HG02981 (cell line): ENCODE results near the gene MSI2.

Source experiments
- ATAC-seq: cut with Tn5 transposase; IDR thresholded peaks from one replicate; pipeline ENCODE4 v1.9.1; 2021; ENCODE audit warnings: mild to moderate bottlenecking, moderate library complexity; ENCODE audit not compliant: unreplicated experiment

MSI2 gene

GRCh38 chr17:57514614-57515013 is 258.3 kb downstream of the MSI2 start:
- no peak for ATAC-seq

GRCh38 chr17:57515662-57516211 is 259.4 kb downstream of the MSI2 start:
- ATAC-seq = no peak

GRCh38 chr17:57516290-57517230 is 260.2 kb downstream of the MSI2 start:
- no peak for ATAC-seq

- no peak for ATAC-seq
Observed at GRCh38 chr17:57517273-57517631, 260.9 kb downstream of the MSI2 start.

- no peak for ATAC-seq
Observed at GRCh38 chr17:57517632-57518456, 261.5 kb downstream of the MSI2 start.

- ATAC-seq = no peak
Observed at GRCh38 chr17:57518587-57519581, 262.6 kb downstream of the MSI2 start.

GRCh38 chr17:57519800-57520199 is 263.5 kb downstream of the MSI2 start:
- ATAC-seq = no peak

- ATAC-seq = no peak
Observed at GRCh38 chr17:57521606-57522005, 265.3 kb downstream of the MSI2 start.

- no peak for ATAC-seq
Observed at GRCh38 chr17:57522042-57523005, 266.0 kb downstream of the MSI2 start.

- ATAC-seq = no peak
Observed at GRCh38 chr17:57523926-57524632, 267.8 kb downstream of the MSI2 start.

- ATAC-seq = no peak
Observed at GRCh38 chr17:57524839-57525568, 268.7 kb downstream of the MSI2 start.

- ATAC-seq = no peak
Observed at GRCh38 chr17:57527221-57528057, 271.1 kb downstream of the MSI2 start.

GRCh38 chr17:57528058-57528451 is 271.7 kb downstream of the MSI2 start:
- no peak for ATAC-seq

- no peak for ATAC-seq
Observed at GRCh38 chr17:57530026-57530425, 273.7 kb downstream of the MSI2 start.

GRCh38 chr17:57530508-57530907 is 274.2 kb downstream of the MSI2 start:
- no peak for ATAC-seq

- ATAC-seq = no peak
Observed at GRCh38 chr17:57531078-57531477, 274.8 kb downstream of the MSI2 start.
